HG02623 (cell line): Measurements from ENCODE around the gene RHOT1.
"Not testable (repeated sequence)": the region's sequence is repeated elsewhere in the genome, so short reads cannot be mapped to it uniquely, and the experiment has no call there.

Experiments used
- ATAC-seq: cut with Tn5 transposase; IDR thresholded peaks from one replicate; pipeline ENCODE4 v1.9.1; 2021; ENCODE audit warnings: moderate library complexity; ENCODE audit not compliant: unreplicated experiment

RHOT1 gene

DNA sequence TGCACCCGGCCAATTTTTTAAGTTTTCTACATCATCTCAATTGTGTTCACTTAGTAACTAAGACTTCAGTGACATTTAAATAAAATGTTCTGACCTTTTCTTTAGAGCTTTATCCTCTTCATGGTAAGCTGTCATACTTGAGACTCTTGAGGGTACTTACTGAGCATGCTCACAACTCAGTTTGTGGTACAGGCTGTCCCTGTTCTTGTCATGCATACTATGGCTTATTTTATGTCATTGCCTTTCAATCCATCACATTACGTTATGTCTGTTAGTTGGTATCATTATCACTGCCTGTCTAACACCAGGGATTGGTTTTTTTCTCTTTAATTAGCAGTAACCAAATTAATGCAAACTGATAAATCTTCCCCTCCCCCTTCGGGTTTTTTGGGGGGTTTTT lies 81.4 kb downstream of the RHOT1 start:
- ATAC-seq: no peak

GRCh38 chr17:32226886-32227285 lies 84.6 kb downstream of the RHOT1 start:
- no peak for ATAC-seq

DNA sequence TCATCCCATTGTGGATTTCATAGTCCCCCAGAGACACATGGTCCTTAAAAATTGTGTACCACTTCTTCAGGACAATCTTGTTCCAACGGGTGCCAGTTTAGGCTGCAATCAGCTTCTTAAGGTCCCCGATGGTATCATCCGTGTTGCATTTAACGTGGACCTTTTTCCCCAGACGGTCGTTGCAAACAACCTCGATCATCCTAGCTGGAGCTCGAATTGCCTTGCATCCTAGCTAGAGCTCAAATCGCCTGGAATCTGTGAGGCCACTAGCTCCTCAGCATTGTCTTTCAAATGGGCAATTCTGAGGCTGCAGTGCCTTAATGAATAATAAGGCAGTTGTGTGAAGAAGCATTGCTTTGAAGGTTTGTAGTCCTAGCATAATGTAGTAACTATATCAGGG lies 85.6 kb downstream of the RHOT1 start:
- ATAC-seq: no peak

DNA sequence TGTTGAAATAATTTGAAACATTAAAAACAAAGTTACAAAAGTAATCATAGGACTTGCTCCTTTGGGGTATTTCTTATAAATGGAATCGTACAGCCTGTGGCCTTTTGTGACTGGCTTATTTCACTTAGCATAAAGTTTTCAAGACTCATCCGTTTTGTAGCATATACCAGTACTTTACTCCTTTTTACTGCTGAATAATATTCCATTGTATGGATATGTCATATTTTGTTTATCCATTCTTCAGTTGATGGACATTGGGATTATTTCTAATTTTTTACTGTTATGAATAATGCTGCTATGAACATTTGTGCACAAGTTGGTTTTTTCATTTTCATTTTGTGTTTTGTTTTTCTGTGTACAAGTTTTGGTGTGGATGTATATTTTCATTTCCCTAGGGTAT lies 93.3 kb downstream of the RHOT1 start:
- ATAC-seq: no peak

DNA sequence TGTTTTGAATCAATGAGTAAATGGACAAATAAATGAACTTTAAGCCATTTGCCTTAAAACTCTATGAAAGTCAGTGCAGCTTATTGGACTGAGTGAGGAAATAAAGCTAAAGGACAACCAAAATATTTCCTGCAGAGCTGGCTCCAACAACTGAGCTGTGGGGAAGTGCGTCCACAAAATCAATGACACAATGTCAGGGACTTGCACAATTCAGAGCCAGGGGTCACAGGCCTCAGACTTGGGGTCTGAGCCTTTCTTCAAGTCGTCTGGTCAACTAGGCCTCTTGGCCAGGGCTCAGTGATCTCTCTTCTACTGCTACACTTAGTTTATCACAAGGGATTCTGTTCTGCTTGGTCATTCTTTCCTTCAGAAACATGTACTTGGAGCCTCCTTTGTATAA lies 97.2 kb downstream of the RHOT1 start:
- no peak for ATAC-seq

DNA sequence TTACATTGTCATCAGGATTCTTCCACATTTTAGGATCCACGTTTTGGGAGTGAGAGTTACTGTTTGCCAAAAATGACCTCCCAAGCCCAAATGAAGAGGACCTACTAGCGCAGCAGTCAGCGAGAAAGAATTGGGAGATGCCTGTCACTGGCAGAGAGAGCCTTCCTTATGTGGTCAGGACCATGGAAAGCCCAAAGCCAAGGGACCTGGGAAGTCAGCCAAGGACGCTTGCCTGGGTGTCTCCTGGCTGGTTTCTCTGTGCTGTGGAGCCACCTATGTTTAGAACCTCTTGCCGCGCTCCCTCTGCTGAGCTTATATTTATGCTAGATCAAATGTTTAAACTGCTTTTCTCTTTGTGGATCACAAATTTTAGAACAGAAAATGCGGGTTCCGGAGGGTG lies 98.4 kb downstream of the RHOT1 start:
- no peak for ATAC-seq

DNA sequence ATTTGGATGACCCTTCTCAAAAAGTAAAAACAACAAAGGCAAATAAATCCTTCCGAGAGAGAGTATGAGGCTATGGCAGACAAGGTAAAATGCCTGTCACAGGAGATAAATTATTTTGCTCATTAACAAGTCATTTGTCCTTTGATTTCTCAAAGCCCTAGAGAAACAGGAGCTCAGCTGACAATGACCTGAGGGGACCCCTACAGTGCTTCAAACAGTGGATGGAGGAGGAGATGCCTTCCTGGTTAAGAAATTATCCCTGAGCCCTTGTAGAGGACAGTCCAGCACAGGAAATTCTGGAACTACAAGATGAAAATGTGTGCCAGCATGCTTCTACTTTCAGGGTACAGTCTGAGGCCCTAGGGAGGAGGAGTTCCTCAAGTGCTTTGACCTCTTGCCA lies 99.3 kb downstream of the RHOT1 start:
- ATAC-seq: no peak

GRCh38 chr17:32249475-32249874 lies 107.2 kb downstream of the RHOT1 start:
- no peak for ATAC-seq

DNA sequence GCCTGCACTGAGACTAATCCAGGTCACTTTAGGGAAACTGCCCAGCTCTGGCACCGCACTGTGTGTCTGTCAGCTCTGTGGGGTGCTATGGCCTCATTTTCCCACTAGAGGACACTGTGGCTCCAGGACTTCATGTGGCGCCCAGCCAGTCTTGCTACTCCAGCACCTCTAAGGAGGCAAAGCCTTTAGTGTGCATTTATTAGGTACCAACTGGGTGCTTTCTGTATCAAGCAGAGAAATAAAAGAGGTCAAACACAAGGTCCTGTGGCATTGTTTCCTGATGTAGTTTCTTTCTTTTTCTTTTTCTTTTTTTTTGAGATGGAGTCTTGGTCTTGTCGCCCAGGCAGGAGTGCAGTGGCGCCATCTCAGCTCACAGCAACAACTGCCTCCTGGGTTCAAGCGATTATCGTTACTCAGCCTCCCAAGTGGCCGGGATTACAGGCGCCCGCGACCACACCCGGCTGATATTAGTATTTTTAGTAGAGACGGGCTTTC lies 110.9 kb downstream of the RHOT1 start:
- no peak for ATAC-seq

- ATAC-seq: no peak
Measured at GRCh38 chr17:32256012-32256700, 113.9 kb downstream of the RHOT1 start.

DNA sequence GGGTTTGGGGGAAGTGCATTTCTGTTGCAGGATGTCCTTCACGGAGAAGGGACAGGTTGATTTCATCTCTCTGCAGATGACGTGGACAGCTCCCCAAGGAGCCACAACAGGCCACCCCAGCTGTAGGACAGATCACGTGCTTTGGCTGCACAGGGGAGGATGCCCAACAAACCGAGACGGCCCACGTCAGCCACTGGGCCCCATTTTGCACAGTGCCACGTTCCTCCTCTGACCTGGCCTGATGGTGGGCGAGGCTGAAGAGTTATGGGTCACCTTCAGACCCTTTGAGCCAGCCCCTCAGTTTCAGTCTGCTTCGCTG lies 114.4 kb downstream of the RHOT1 start:
- no peak for ATAC-seq

DNA sequence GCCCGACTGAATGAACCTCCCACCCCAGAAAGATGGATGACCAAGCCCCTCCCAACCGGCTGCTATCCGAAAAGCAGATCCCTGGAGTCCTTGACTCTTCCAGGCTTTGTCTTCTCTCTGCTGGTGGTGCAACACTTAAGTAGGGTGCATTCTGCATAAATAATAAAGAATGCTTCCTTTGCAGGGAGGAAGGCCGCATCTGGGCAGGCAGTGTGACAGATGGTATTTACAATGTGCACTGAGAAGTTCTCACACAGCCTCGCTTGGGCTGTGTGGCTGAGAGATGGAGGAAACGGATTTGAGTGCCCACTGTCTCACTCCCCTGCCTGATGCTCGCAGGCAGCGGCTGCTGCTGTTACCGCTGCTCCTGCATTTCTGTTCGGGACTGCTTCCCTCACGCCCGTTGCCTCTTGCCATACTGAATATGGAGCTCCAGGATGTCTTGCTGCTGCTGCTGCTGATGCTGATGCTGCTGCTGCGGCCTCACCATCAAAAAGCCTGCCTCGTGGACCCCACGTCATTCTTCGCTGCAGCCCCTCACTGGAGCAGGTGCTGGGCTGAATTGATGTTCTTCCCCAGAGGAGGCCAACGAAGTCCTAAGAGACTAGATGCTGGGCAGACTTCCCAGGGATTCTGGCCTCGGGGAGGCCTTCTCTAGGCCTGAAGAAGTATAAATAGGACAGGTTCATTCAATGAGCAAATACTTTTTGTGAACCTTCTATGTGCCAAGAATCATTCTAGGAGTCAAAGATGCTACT lies 116.3 kb downstream of the RHOT1 start:
- no peak for ATAC-seq

GRCh38 chr17:32259586-32259985 lies 117.3 kb downstream of the RHOT1 start:
- ATAC-seq: no peak

DNA sequence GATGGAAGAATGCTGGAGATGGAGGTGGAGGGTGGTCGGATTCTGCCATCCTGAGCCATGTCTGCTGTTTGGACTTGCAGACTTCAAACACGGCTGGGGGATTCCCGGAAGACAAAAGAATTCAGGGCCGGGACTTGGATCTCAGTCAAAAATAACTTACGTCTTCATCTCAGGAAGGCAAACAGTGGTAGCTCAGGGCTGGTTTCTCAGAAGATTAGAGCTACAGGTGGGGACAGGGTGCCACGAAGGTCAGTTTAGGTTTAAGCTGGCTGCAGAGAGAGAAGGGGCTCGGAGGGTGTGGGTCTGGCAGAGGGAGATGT lies 119.1 kb downstream of the RHOT1 start:
- ATAC-seq: no peak

GRCh38 chr17:32261936-32262510 lies 119.7 kb downstream of the RHOT1 start:
- ATAC-seq: no peak

DNA sequence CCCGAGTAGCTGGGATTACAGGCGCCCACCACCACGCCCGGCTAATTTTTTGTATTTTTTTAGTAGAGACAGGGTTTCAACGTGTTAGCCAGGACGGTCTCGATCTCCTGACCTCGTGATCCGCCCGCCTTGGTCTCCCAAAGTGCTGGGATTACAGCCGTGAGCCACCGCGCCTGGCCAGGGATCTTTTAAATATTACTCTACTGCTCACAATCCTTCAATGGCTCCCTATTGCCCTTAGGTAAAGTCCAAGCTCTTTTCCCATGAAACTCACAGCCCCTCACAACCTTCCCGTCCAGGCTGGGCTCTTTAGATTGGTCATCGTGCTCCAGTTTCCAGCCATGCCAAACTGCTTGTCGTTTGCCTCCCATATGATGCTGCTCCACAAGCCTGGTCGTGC lies 121.2 kb downstream of the RHOT1 start:
- ATAC-seq: not testable (repeated sequence)

DNA sequence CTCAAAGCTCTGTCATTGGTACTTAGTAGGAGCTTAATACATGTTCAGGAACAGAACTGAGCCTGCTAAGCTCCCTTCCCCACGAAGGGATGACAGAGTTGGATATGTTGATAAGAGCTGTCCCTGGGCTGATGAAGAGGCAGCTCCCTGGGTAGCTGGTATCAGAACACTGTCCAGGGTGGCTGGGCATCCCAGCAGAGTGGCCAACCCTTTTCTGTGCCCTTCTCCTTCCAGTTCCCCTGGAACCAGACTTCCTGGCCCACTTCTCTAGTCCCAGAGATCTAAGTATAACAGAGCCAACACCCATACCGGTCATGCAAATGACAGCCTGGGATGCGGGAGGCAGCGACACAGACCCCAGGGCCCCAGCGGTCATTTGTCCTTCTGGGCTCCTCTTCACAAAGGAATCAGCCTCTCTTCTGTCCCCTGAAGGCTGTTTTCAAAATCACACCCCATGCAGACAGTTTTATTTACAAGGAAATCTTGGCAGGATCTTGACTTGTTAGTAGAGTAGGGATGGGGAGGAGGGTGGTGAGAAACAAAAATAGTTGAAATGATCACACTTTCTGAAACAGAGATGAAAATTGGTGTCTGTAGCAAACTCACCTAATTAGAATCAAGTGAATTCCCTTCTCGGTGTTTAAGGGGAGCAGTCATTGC lies 122.0 kb downstream of the RHOT1 start:
- no peak for ATAC-seq

- no peak for ATAC-seq
Measured at GRCh38 chr17:32264823-32265191, 122.5 kb downstream of the RHOT1 start.

DNA sequence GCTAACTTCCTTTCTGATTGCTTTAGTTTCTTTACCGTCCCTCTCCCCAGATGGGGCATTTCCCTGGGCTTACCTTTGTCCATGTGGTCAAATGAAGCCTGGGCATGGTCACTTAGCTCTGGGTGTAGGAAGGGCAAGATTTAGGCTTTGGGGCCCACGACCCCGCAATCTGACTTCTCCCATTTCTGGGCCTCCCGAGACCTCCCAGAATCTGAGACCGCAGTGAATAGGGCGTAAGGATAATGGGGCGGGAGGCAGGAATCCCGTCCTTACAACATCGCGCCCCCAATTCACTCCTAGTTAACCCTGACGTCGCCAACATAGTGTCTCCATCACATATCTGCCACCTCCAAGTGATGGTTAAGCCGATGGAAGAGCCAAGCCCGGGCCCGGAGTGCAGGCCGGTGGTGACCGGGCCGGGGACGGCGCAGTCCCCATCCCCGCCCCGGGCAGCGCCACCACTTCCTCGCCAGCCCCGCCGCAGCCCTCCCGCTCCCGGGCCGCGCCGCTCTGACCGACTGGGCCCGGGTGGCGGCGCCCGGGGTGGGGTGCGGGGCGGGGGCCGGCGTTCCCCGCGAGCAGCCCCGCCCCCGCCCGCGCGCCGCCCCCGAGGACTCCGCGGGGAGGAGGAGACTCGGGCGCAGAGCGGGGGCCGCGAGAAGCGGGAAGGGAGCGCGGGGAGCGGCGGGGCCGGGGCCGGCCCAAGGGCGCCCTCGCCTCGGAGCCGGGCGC lies 123.1 kb downstream of the RHOT1 start, which contains the start of gene RHBDL3:
TSS of gene RHBDL3 (plus strand) at position 641 of the 732 bp plus-strand sequence. CDS start 358 bp downstream, outside the sequence.
- no peak for ATAC-seq

DNA sequence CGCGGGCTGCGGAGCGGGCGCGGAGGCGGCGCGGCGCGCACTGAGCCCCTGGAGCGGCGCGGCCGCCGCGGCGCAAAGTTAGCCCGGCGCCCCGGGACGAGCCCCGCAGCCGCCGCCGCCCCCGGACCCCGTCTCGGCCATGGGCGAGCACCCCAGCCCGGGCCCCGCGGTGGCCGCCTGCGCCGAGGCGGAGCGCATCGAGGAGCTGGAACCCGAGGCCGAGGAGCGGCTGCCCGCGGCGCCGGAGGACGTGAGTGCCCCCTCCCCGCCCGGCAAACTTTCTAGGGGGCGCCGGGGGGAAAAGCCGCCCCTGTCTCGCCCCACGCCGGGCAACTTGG lies 123.7 kb downstream of the RHOT1 start:
- no peak for ATAC-seq
